Endothelial cell of umbilical vein (primary cell): ENCODE data around the gene LDLRAD2. TPM values are rescaled to one million over a fixed set of nuclear protein-coding genes. Genes with fewer than 3 reads are reported as not detected.
"Not testable (repeated sequence)": the region's sequence is repeated elsewhere in the genome, so short reads cannot be mapped to it uniquely, and the experiment has no call there.

ENCODE experiments used
- BruUV-seq: library from RNA; stranded (reverse); fragments of 400-500 nt; replicated peaks from 2 replicates; lab custom pipeline; 2021; lab: Mats Ljungman, UMichigan
- CTCF ChIA-PET: fragments of 300-600, 350-600 bp; sonication (Branson Sonifier 250); formaldehyde crosslinking; loops from one replicate; lab custom pipeline; 2021; ENCODE audit warnings: antibody characterized with exemption, inconsistent platforms; lab: Charles Lee
- POLR2A ChIA-PET: fragments of 300-600, 350-600 bp; sonication (Branson Sonifier 250); formaldehyde crosslinking; loops from one replicate; lab custom pipeline; 2021; ENCODE audit warnings: antibody characterized with exemption, inconsistent platforms; lab: Charles Lee
- DNase-seq: peaks from one replicate; pipeline ENCODE4 v3.0.0-alpha.2; 2011; ENCODE audit warnings: low read depth, low spot score
- FAIRE-seq: peaks from 2 replicates; lab custom pipeline; 2011; peaks lifted over from hg19 to GRCh38; lab: Jason Lieb, UNC
- H2AFZ ChIP-seq: 2 replicates; pipeline ENCODE4 v1.6.0; 2012; ENCODE audit warnings: low read depth, low read length, control low read depth, inconsistent platforms
- H3K27ac ChIP-seq: 2 replicates; pipeline ENCODE4 v1.5.1; 2011; ENCODE audit warnings: low read depth, mild to moderate bottlenecking, control low read depth, low read length, moderate library complexity; ENCODE audit not compliant: insufficient read depth
- H3K27me3 ChIP-seq, 2 experiments: 2 replicates each; pipeline versions ENCODE4 v1.6.0 to v1.6.1; 2011; ENCODE audit warnings: low read length in 2 of 2, mixed read lengths in 1 of 2; ENCODE audit not compliant: control insufficient read depth in 2 of 2, insufficient read depth in 2 of 2
- H3K36me3 ChIP-seq, 2 experiments: 2 replicates in 1 of 2; 3 replicates in 1 of 2; pipeline ENCODE4 v1.5.1; 2011; ENCODE audit warnings: low read length in 2 of 2, mild to moderate bottlenecking in 1 of 2, moderate library complexity in 1 of 2; ENCODE audit not compliant: control insufficient read depth in 2 of 2, insufficient read depth in 2 of 2; ENCODE audit errors: extremely low read depth in 1 of 2
- H3K4me1 ChIP-seq: 3 replicates; pipeline ENCODE4 v1.5.1; 2011; ENCODE audit warnings: mild to moderate bottlenecking, low read length; ENCODE audit not compliant: control insufficient read depth, insufficient read depth; ENCODE audit errors: extremely low read depth
- H3K4me2 ChIP-seq: 2 replicates; pipeline ENCODE4 v1.6.1; 2011; ENCODE audit warnings: low read length, control low read depth, mixed read lengths; ENCODE audit not compliant: insufficient read depth
- H3K4me3 ChIP-seq, 3 experiments: fragments of 200-600 bp in 1 of 3; sonication (generic), shearing (Covaris generic) in 1 of 3; replicated peaks in 1 of 3; 2 replicates each; pipeline ENCODE4 v1.5.1; 2011 to 2016; ENCODE audit warnings: control low read depth in 3 of 3, low read length in 3 of 3, mild to moderate bottlenecking in 2 of 3, inconsistent platforms in 1 of 3, low read depth in 1 of 3, moderate library complexity in 1 of 3; ENCODE audit not compliant: insufficient read depth in 1 of 3
- H3K79me2 ChIP-seq: 2 replicates; pipeline ENCODE4 v1.6.0; 2012; ENCODE audit warnings: low read length, inconsistent platforms; ENCODE audit not compliant: control insufficient read depth, insufficient read depth
- H3K9ac ChIP-seq: replicated peaks from 2 replicates; pipeline ENCODE3; 2011; ENCODE audit warnings: low read length, control low read depth; ENCODE audit not compliant: insufficient read depth; ENCODE audit errors: extremely low read depth
- H3K9me1 ChIP-seq: replicated peaks from 3 replicates; pipeline ENCODE4 v1.6.0; 2011; ENCODE audit warnings: mild to moderate bottlenecking, low read length; ENCODE audit not compliant: control insufficient read depth, insufficient read depth; ENCODE audit errors: extremely low read depth
- H3K9me3 ChIP-seq: replicated peaks from 2 replicates; pipeline ENCODE4 v1.5.1; 2012; ENCODE audit warnings: low read length, inconsistent platforms; ENCODE audit not compliant: control insufficient read depth, insufficient read depth
- H4K20me1 ChIP-seq: replicated peaks from 2 replicates; pipeline ENCODE3; 2011; ENCODE audit warnings: mild to moderate bottlenecking, low read length; ENCODE audit not compliant: control insufficient read depth, insufficient read depth; ENCODE audit errors: extremely low read depth
- EZH2 ChIP-seq: IDR thresholded peaks from 2 replicates; pipeline ENCODE4 v1.6.1; 2012; ENCODE audit warnings: borderline replicate concordance, low read depth, mild to moderate bottlenecking, moderate library complexity, low read length, inconsistent platforms; ENCODE audit not compliant: severe bottlenecking
- FOS ChIP-seq: IDR thresholded peaks from 2 replicates; pipeline ENCODE4 v1.6.1; 2011; ENCODE audit warnings: mild to moderate bottlenecking, low read length, moderate library complexity, borderline replicate concordance; ENCODE audit not compliant: insufficient read depth
- GATA2 ChIP-seq: IDR thresholded peaks from 2 replicates; pipeline ENCODE4 v1.7.0; 2011; ENCODE audit warnings: low read depth, mild to moderate bottlenecking, moderate library complexity, mixed read lengths, low read length; ENCODE audit not compliant: insufficient read length, insufficient read depth
- JUN ChIP-seq: IDR thresholded peaks from 2 replicates; pipeline ENCODE4 v1.6.1; 2011; ENCODE audit warnings: borderline replicate concordance, low read depth; ENCODE audit not compliant: insufficient read length, insufficient read depth
- MYC ChIP-seq: IDR thresholded peaks from one replicate; pipeline ENCODE4 v1.6.1; 2011; ENCODE audit warnings: mild to moderate bottlenecking, low read depth, low read length
- POLR2A ChIP-seq: IDR thresholded peaks from 2 replicates; pipeline ENCODE4 v1.6.1; 2012; ENCODE audit warnings: low read depth, mild to moderate bottlenecking, control low read depth, low read length
- POLR2AphosphoS5 ChIP-seq: IDR thresholded peaks from 2 replicates; pipeline ENCODE4 v1.6.1; 2012; ENCODE audit warnings: low read depth, mild to moderate bottlenecking, control low read depth, low read length, moderate library complexity; ENCODE audit not compliant: insufficient read depth
- dilution Hi-C: fragments of 300-500 bp; cut with MboI; formaldehyde crosslinking; loops from one replicate; pipeline ENCODE4 v1.15.0; 2019; ENCODE audit warnings: low sequenced_read_pairs; ENCODE audit not compliant: extremely low pct_ligation_motif_present
- intact Hi-C: fragments of 100-400 bp; cut with micrococcal nuclease; formaldehyde crosslinking; loops from one replicate; pipeline ENCODE4 v1.10.0; 2022
- polyA plus RNA-seq, 4 experiments: library from polyadenylated mRNA; depleted of rRNA in 3 of 4; stranded (reverse) in 3 of 4; unstranded in 1 of 4; fragments of >200 nt; gene quantifications; 2 replicates each; pipeline versions ENCODE4 v1.2.1 to v1.2.3, GENCODE V29; 2011 to 2012; ENCODE audit warnings: missing spikeins in 1 of 4
- total RNA-seq: library from RNA; stranded (reverse); gene quantifications from 2 replicates; pipeline ENCODE4 v1.2.3, GENCODE V29; 2021
- TF ChIP-seq, protein P1 (sequence below): IDR thresholded peaks from 2 replicates; pipeline ENCODE4 v1.6.1; 2011; ENCODE audit not compliant: insufficient read depth, insufficient read length
- TF ChIP-seq, protein P2 (sequence below), 2 donors: IDR thresholded peaks; 1 replicate in 1 of 2; 2 replicates in 1 of 2; pipeline ENCODE4 v1.5.1; 2011; ENCODE audit warnings: low read length in 2 of 2, mild to moderate bottlenecking in 2 of 2, moderate library complexity in 2 of 2, control low read depth in 1 of 2, inconsistent platforms in 1 of 2, low read depth in 1 of 2; ENCODE audit not compliant: insufficient read depth in 1 of 2; ENCODE audit errors: extremely low read depth in 1 of 2

The LDLRAD2 gene
- total and polyA plus RNA-seq, 2 donors (not counting 3 experiments of a cell fraction or from before 2014, with no cell fraction given): 0.44 TPM; not detected in 1

- TF ChIP-seq, protein P1, sequence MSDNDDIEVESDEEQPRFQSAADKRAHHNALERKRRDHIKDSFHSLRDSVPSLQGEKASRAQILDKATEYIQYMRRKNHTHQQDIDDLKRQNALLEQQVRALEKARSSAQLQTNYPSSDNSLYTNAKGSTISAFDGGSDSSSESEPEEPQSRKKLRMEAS: no peak
- TF ChIP-seq POLR2A: no peak
- no peak for TF ChIP-seq EZH2
- TF ChIP-seq, protein P2, sequence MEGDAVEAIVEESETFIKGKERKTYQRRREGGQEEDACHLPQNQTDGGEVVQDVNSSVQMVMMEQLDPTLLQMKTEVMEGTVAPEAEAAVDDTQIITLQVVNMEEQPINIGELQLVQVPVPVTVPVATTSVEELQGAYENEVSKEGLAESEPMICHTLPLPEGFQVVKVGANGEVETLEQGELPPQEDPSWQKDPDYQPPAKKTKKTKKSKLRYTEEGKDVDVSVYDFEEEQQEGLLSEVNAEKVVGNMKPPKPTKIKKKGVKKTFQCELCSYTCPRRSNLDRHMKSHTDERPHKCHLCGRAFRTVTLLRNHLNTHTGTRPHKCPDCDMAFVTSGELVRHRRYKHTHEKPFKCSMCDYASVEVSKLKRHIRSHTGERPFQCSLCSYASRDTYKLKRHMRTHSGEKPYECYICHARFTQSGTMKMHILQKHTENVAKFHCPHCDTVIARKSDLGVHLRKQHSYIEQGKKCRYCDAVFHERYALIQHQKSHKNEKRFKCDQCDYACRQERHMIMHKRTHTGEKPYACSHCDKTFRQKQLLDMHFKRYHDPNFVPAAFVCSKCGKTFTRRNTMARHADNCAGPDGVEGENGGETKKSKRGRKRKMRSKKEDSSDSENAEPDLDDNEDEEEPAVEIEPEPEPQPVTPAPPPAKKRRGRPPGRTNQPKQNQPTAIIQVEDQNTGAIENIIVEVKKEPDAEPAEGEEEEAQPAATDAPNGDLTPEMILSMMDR (IDR thresholded peaks at IDR 0.05; ENCODE audit: extremely low read depth in 1 of 2, insufficient read depth in 1 of 2, low read depth in 1 of 2, low read length in 2 of 2): no peak
- no peak for TF ChIP-seq MYC
- no peak for TF ChIP-seq POLR2AphosphoS5
- TF ChIP-seq JUN: no peak
- no peak for TF ChIP-seq FOS
- TF ChIP-seq GATA2: no peak
- dilution Hi-C loops (no loop called here), intact Hi-C loops (no loop called here)
- no peaks in the 10 kb centered on the region for H3K9me1 ChIP-seq
- no peak overlapping the region for H2AFZ ChIP-seq
- H3K27ac ChIP-seq: no peak overlapping the region
- H3K4me2 ChIP-seq: no peak overlapping the region
- H3K4me3 ChIP-seq: no peak overlapping the region
- peaks cover 0 to 2% of the 10 kb centered on the region in 2 experiments for H3K36me3 ChIP-seq
- ChIA-PET POLR2A (no interaction called here), CTCF (no interaction called here)
- peaks cover 97% of the 10 kb centered on the region for H3K79me2 ChIP-seq
- no peaks in the 10 kb centered on the region for H3K9me3 ChIP-seq
- no peaks in the 10 kb centered on the region for H3K27me3 ChIP-seq
- FAIRE-seq: no peak
- H4K20me1 ChIP-seq: peaks cover 3% of the 10 kb centered on the region
- DNase-seq: no peak
- no peak overlapping the region for H3K9ac ChIP-seq
- BruUV-seq: no TSS peak
- peaks cover 24% of the 10 kb centered on the region for H3K4me1 ChIP-seq
Measured at GRCh38 chr1:21770201-21770600, 41.9 kb upstream of the LDLRAD2 start.

- H3K9me1 ChIP-seq, H3K4me3 ChIP-seq, H4K20me1 ChIP-seq, CTCF ChIA-PET, dilution Hi-C loops, DNase-seq, H3K36me3 ChIP-seq, H3K4me2 ChIP-seq, BruUV-seq, H3K27ac ChIP-seq, H3K9me3 ChIP-seq, H3K27me3 ChIP-seq, H2AFZ ChIP-seq, H3K9ac ChIP-seq, intact Hi-C loops, FAIRE-seq, POLR2A ChIA-PET: not testable (repeated sequence)
- Histone ChIP-seq H3K79me2 (peaks cover 99% of the 10 kb centered on the region), H3K4me1 (peaks cover 24% of the 10 kb centered on the region)
Measured at GRCh38 chr1:21770602-21771001, 41.5 kb upstream of the LDLRAD2 start.

GRCh38 chr1:21771672-21772071 lies 40.4 kb upstream of the LDLRAD2 start:
- peaks cover 16% of the 10 kb centered on the region for H3K4me1 ChIP-seq
- H3K36me3 ChIP-seq, BruUV-seq, H4K20me1 ChIP-seq, FAIRE-seq, dilution Hi-C loops, POLR2A ChIA-PET, CTCF ChIA-PET, H3K27me3 ChIP-seq, DNase-seq, H3K9ac ChIP-seq, H2AFZ ChIP-seq, H3K4me2 ChIP-seq, H3K9me3 ChIP-seq, intact Hi-C loops, H3K4me3 ChIP-seq, H3K27ac ChIP-seq, H3K9me1 ChIP-seq: not testable (repeated sequence)
- H3K79me2 ChIP-seq: peaks cover 99% of the 10 kb centered on the region
